K562 (cell line): ENCODE measurements around the gene FIGLA. TPM values are rescaled to one million over a fixed set of nuclear protein-coding genes. Genes with fewer than 3 reads are reported as not detected.

Experiments used
- ATAC-seq: fragments of 200-7000 bp; cut with Tn5 transposase; 3 replicates; pipeline ENCODE4 v1.9.1; 2020; ENCODE audit warnings: moderate library complexity
- BruUV-seq: library from RNA; stranded (reverse); fragments of 400-500 nt; replicated peaks from 2 replicates; lab custom pipeline; 2021; lab: Mats Ljungman, UMichigan
- CTCF ChIA-PET: fragments of 300-600 bp; formaldehyde crosslinking; extraction: SDS; loops from one replicate; lab custom pipeline; 2021; ENCODE audit warnings: low intra/inter-chr PET ratio; lab: Yijun Ruan, JAX
- POLR2A ChIA-PET: fragments of 300-600, 350-650 bp; sonication (Branson Sonifier 250); formaldehyde crosslinking; extraction: SDS; loops from one replicate; lab custom pipeline; 2021; ENCODE audit warnings: antibody characterized with exemption, inconsistent platforms; lab: Yijun Ruan, JAX
- DNase-seq, 4 experiments: peaks; one replicate each; pipeline versions ENCODE4 v3.0.0 to v3.0.0-alpha.2; 2011 to 2018; ENCODE audit warnings: low spot score in 3 of 4, mixed read lengths in 3 of 4; ENCODE audit errors: extremely low read depth in 1 of 4
- FAIRE-seq: peaks from 2 replicates; lab custom pipeline; 2011; peaks lifted over from hg19 to GRCh38; lab: Jason Lieb, UNC
- H2AFZ ChIP-seq: 2 replicates; pipeline ENCODE4 v1.6.0; 2011; ENCODE audit warnings: low read depth, low read length, control low read depth, inconsistent platforms
- H3K27ac ChIP-seq: fragments of 200-600 bp; 3 replicates; pipeline ENCODE4 v1.8.0; 2011; ENCODE audit warnings: low read depth, mild to moderate bottlenecking, control low read depth, inconsistent platforms, low read length, moderate library complexity, mixed read lengths; ENCODE audit errors: extremely low read depth
- H3K27me3 ChIP-seq, 2 experiments: fragments of 300-600 bp in 1 of 2; 2 replicates in 1 of 2; 3 replicates in 1 of 2; pipeline versions ENCODE4 v1.6.0 to v1.8.0; 2011; ENCODE audit warnings: inconsistent platforms in 2 of 2, low read length in 2 of 2, mild to moderate bottlenecking in 1 of 2, mixed read lengths in 1 of 2, moderate library complexity in 1 of 2; ENCODE audit not compliant: control insufficient read depth in 2 of 2, insufficient read depth in 2 of 2
- H3K36me3 ChIP-seq: fragments of 300-600 bp; 3 replicates; pipeline ENCODE4 v1.8.0; 2011; ENCODE audit warnings: mild to moderate bottlenecking, low read length, inconsistent platforms; ENCODE audit not compliant: control insufficient read depth, insufficient read depth
- H3K4me1 ChIP-seq, 2 experiments: fragments of 200-600 bp in 1 of 2; replicated peaks in 1 of 2; 2 replicates in 1 of 2; 3 replicates in 1 of 2; pipeline versions ENCODE4 v1.5.1 to v1.8.0; 2011; ENCODE audit warnings: inconsistent platforms in 2 of 2, low read length in 2 of 2, mild to moderate bottlenecking in 1 of 2, mixed read lengths in 1 of 2, moderate library complexity in 1 of 2; ENCODE audit not compliant: control insufficient read depth in 2 of 2, insufficient read depth in 2 of 2
- H3K4me2 ChIP-seq: 2 replicates; pipeline ENCODE4 v1.6.1; 2011; ENCODE audit warnings: low read length, control low read depth, inconsistent platforms, mixed read lengths; ENCODE audit not compliant: insufficient read depth
- H3K4me3 ChIP-seq: fragments of 200-600 bp; sonication (generic), shearing (Covaris generic); 2 replicates; pipeline ENCODE4 v1.5.1; 2016; ENCODE audit warnings: control low read depth, inconsistent platforms
- H3K79me2 ChIP-seq: fragments of 200-600 bp; 3 replicates; pipeline ENCODE4 v1.8.0; 2011; ENCODE audit warnings: low read length, inconsistent platforms; ENCODE audit not compliant: control insufficient read depth, insufficient read depth
- H3K9ac ChIP-seq, 2 experiments: 2 replicates each; pipeline versions ENCODE4 v1.6.0 to v1.6.1; 2011; ENCODE audit warnings: low read depth in 2 of 2, low read length in 2 of 2, control low read depth in 1 of 2, inconsistent platforms in 1 of 2, mild to moderate bottlenecking in 1 of 2, mixed read lengths in 1 of 2; ENCODE audit not compliant: insufficient read depth in 1 of 2
- H3K9me1 ChIP-seq: one replicate; pipeline ENCODE4 v1.6.0; 2011; ENCODE audit warnings: inconsistent platforms, mild to moderate bottlenecking, low read length, moderate library complexity; ENCODE audit not compliant: control insufficient read depth, insufficient read depth
- H3K9me3 ChIP-seq: replicated peaks from 2 replicates; pipeline ENCODE4 v1.5.1; 2011; ENCODE audit warnings: low read depth, low read length, inconsistent platforms; ENCODE audit not compliant: control insufficient read depth, insufficient read depth
- H4K20me1 ChIP-seq: replicated peaks from 2 replicates; pipeline ENCODE4 v1.6.1; 2011; ENCODE audit warnings: low read length, inconsistent platforms, mixed read lengths; ENCODE audit not compliant: control insufficient read depth, insufficient read depth
- CEBPB ChIP-seq: fragments of 450-650 bp; IDR thresholded peaks from 2 replicates; pipeline ENCODE4 v1.6.1; 2016; ENCODE audit warnings: missing genetic modification characterization, missing compliant biosample characterization
- CHD2 ChIP-seq: IDR thresholded peaks from 2 replicates; pipeline ENCODE4 v1.6.1; 2011; ENCODE audit warnings: low read depth, low read length
- CXXC5 ChIP-seq: fragments of 250-450 bp; sonication (Bioruptor Pico); IDR thresholded peaks from 2 replicates; pipeline ENCODE4 v1.8.0; 2022; ENCODE audit warnings: inconsistent platforms, mild to moderate bottlenecking, moderate library complexity
- KAT2B ChIP-seq: IDR thresholded peaks from one replicate; pipeline ENCODE4 v1.6.1; 2012; ENCODE audit warnings: low read depth, mild to moderate bottlenecking, control low read depth, inconsistent platforms, low read length, moderate library complexity
- STAT5B ChIP-seq: fragments of 250-450 bp; sonication (Bioruptor Pico); IDR thresholded peaks from 2 replicates; pipeline ENCODE4 v1.8.0; 2021; ENCODE audit warnings: mild to moderate bottlenecking, inconsistent platforms
- ZNF184 ChIP-seq: sonication (generic); formaldehyde crosslinking; IDR thresholded peaks from 2 replicates; pipeline ENCODE4 v1.5.0; 2020; ENCODE audit warnings: missing genetic modification reagents
- ZNF324 ChIP-seq: fragments of 250-450 bp; sonication (Bioruptor Pico); IDR thresholded peaks from 2 replicates; pipeline ENCODE4 v1.4.0; 2020; ENCODE audit warnings: mild to moderate bottlenecking
- WGBS: fragments of 100-300 bp; shearing (Covaris generic); methylation state at CpG from one replicate; pipeline ENCODE4 v1.1.6; 2016; ENCODE audit warnings: low coverage, mixed read lengths; ENCODE audit not compliant: insufficient coverage; ENCODE audit errors: missing lambda C conversion rate; 5-methylcytosine and 5-hydroxymethylcytosine counted together
- in situ Hi-C: fragments of 300-500 bp; cut with MboI; formaldehyde crosslinking; loops from 4 replicates; pipeline ENCODE4 v1.15.0; 2018; ENCODE audit warnings: inconsistent platforms, mixed read lengths
- intact Hi-C: fragments of 100-400 bp; cut with micrococcal nuclease; formaldehyde crosslinking; loops from 2 replicates; pipeline ENCODE4 v1.14.2; 2022
- polyA plus RNA-seq, 8 experiments: library from polyadenylated mRNA; depleted of rRNA in 4 of 8; stranded (reverse) in 5 of 8; unstranded in 3 of 8; fragments of >200 nt; fragmentation: Nextera tagmentation in 2 of 8; fragmentation: Illumina TruSeq in 1 of 8; extraction: Ambion mirVana in 2 of 8; extraction: Trizol in 1 of 8; gene quantifications; 2 replicates each; pipeline versions ENCODE4 v1.2.1 to v1.2.3, GENCODE V29; 2011 to 2014; ENCODE audit warnings: inconsistent platforms in 1 of 8, missing spikeins in 1 of 8
- total RNA-seq, 7 experiments: library from RNA; depleted of rRNA in 6 of 7; stranded (reverse); fragments of >200 nt in 6 of 7; fragmentation: Illumina TruSeq in 2 of 7; extraction: Trizol in 2 of 7; gene quantifications; 2 replicates each; pipeline versions ENCODE4 v1.2.1 to v1.2.3, GENCODE V29; 2011 to 2021; ENCODE audit warnings: low replicate concordance in 1 of 7
- TF ChIP-seq, protein P1 (sequence below): IDR thresholded peaks from 2 replicates; pipeline ENCODE4 v1.6.1; 2016; ENCODE audit warnings: missing genetic modification characterization, missing compliant biosample characterization
- TF ChIP-seq, protein P2 (sequence below): fragments of 250-450 bp; sonication (Bioruptor Pico); IDR thresholded peaks from 2 replicates; pipeline ENCODE4 v1.6.1; 2021; ENCODE audit warnings: mild to moderate bottlenecking
- TF ChIP-seq, protein P3 (sequence below): fragments of 150-350 bp; conservative IDR thresholded peaks from 2 replicates; pipeline ENCODE4 v1.6.1; 2014; ENCODE audit warnings: low read length
- TF ChIP-seq, protein P4 (sequence below), 2 experiments: fragments of 450-650 bp; IDR thresholded peaks; 2 replicates each; pipeline ENCODE4 v1.6.1; 2016
- TF ChIP-seq, protein P5 (sequence below): sonication (generic); formaldehyde crosslinking; IDR thresholded peaks from 2 replicates; pipeline ENCODE4 v1.8.0; 2022; ENCODE audit warnings: mild to moderate bottlenecking, low read depth, missing genetic modification reagents

The FIGLA gene
- total and polyA plus RNA-seq, 9 of the 15 experiments (the other 6 are each of a cell fraction or from before 2014, with no cell fraction given) = not detected

DNA sequence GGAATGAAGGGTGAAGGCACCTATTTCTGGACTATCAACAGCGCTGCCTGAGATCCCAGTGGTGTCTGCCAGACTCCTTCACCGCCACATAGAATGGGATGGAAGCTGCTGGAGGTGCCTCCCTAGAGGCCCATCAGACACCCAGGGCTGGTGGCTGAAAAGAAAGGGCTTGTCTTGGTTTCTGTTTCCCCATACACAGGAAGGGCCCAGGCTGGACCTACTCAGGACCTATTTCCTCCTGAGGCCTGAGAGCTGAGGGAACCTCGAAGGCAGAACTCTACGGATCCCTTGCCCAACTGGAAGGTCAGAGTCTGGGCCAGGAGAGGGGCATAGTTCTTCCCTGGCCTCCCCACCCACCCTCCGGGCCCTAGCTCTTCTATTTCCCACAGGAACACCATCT lies 32.8 kb upstream of the FIGLA start:
- Histone ChIP-seq H3K4me3 (no peak overlapping the region), H3K4me2 (no peak overlapping the region), H3K9ac (no peak overlapping the region), H2AFZ (no peak overlapping the region), H3K27ac (no peak overlapping the region), H3K9me1 (no peaks in the 10 kb centered on the region), H4K20me1 (no peaks in the 10 kb centered on the region), H3K79me2 (no peaks in the 10 kb centered on the region), H3K9me3 (no peaks in the 10 kb centered on the region), H3K4me1 (no peaks in the 10 kb centered on the region), H3K36me3 (no peaks in the 10 kb centered on the region), H3K27me3 (peaks cover 18 to 32% of the 10 kb centered on the region in 2 experiments)
- ChIA-PET POLR2A (no interaction called here), CTCF (no interaction called here)
- no TSS peak for BruUV-seq
- DNase-seq (no peak), ATAC-seq (no peak), FAIRE-seq (no peak)
- intact Hi-C loops (no loop called here), in situ Hi-C loops (no loop called here)
- 0% methylated on average over 5 of the region's 5 CpGs for WGBS
- no peak for TF ChIP-seq CEBPB (tag)
- TF ChIP-seq, protein P1, sequence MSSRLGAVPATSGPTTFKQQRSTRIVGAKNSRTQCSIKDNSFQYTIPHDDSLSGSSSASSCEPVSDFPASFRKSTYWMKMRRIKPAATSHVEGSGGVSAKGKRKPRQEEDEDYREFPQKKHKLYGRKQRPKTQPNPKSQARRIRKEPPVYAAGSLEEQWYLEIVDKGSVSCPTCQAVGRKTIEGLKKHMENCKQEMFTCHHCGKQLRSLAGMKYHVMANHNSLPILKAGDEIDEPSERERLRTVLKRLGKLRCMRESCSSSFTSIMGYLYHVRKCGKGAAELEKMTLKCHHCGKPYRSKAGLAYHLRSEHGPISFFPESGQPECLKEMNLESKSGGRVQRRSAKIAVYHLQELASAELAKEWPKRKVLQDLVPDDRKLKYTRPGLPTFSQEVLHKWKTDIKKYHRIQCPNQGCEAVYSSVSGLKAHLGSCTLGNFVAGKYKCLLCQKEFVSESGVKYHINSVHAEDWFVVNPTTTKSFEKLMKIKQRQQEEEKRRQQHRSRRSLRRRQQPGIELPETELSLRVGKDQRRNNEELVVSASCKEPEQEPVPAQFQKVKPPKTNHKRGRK (tag) = no peak
- TF ChIP-seq, protein P2, sequence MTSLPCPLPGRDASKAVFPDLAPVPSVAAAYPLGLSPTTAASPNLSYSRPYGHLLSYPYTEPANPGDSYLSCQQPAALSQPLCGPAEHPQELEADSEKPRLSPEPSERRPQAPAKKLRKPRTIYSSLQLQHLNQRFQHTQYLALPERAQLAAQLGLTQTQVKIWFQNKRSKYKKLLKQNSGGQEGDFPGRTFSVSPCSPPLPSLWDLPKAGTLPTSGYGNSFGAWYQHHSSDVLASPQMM (CRISPR knock-in tag) = no peak
- TF ChIP-seq, protein P3, sequence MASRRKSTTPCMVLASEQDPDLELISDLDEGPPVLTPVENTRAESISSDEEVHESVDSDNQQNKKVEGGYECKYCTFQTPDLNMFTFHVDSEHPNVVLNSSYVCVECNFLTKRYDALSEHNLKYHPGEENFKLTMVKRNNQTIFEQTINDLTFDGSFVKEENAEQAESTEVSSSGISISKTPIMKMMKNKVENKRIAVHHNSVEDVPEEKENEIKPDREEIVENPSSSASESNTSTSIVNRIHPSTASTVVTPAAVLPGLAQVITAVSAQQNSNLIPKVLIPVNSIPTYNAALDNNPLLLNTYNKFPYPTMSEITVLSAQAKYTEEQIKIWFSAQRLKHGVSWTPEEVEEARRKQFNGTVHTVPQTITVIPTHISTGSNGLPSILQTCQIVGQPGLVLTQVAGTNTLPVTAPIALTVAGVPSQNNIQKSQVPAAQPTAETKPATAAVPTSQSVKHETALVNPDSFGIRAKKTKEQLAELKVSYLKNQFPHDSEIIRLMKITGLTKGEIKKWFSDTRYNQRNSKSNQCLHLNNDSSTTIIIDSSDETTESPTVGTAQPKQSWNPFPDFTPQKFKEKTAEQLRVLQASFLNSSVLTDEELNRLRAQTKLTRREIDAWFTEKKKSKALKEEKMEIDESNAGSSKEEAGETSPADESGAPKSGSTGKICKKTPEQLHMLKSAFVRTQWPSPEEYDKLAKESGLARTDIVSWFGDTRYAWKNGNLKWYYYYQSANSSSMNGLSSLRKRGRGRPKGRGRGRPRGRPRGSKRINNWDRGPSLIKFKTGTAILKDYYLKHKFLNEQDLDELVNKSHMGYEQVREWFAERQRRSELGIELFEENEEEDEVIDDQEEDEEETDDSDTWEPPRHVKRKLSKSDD = no peak
- TF ChIP-seq STAT5B (CRISPR knock-in tag) = no peak
- TF ChIP-seq KAT2B = no peak
- TF ChIP-seq, protein P4, sequence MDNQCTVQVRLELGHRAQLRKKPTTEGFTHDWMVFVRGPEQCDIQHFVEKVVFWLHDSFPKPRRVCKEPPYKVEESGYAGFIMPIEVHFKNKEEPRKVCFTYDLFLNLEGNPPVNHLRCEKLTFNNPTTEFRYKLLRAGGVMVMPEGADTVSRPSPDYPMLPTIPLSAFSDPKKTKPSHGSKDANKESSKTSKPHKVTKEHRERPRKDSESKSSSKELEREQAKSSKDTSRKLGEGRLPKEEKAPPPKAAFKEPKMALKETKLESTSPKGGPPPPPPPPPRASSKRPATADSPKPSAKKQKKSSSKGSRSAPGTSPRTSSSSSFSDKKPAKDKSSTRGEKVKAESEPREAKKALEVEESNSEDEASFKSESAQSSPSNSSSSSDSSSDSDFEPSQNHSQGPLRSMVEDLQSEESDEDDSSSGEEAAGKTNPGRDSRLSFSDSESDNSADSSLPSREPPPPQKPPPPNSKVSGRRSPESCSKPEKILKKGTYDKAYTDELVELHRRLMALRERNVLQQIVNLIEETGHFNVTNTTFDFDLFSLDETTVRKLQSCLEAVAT (IDR thresholded peaks at IDR 0.05) = no peak
- no peak for TF ChIP-seq CHD2
- no peak for TF ChIP-seq ZNF324
- TF ChIP-seq, protein P5, sequence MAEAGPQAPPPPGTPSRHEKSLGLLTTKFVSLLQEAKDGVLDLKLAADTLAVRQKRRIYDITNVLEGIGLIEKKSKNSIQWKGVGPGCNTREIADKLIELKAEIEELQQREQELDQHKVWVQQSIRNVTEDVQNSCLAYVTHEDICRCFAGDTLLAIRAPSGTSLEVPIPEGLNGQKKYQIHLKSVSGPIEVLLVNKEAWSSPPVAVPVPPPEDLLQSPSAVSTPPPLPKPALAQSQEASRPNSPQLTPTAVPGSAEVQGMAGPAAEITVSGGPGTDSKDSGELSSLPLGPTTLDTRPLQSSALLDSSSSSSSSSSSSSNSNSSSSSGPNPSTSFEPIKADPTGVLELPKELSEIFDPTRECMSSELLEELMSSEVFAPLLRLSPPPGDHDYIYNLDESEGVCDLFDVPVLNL (CRISPR knock-in tag) = no peak
- no peak for TF ChIP-seq CXXC5 (CRISPR knock-in tag)
- TF ChIP-seq ZNF184 (CRISPR knock-in tag) = no peak
